Sigmoid colon (tissue), 7 donors: ENCODE data around the gene EXOSC2. TPM values are rescaled to one million over a fixed set of nuclear protein-coding genes. Genes with fewer than 3 reads are reported as not detected.

Experiments used
- DNase-seq: peaks from one replicate; pipeline ENCODE4 v3.0.0-alpha.2; 2019
- H3K27ac ChIP-seq, 4 donors: fragments of 200-600 bp; sonication (generic); one replicate each; pipeline ENCODE4 v1.5.1; 2016 to 2019; ENCODE audit warnings: mild to moderate bottlenecking in 1 of 4
- H3K27me3 ChIP-seq, 3 donors: fragments of 200-600 bp; sonication (generic); one replicate each; pipeline ENCODE4 v1.5.1; 2019; ENCODE audit warnings: mild to moderate bottlenecking in 1 of 3
- H3K36me3 ChIP-seq, 4 donors: fragments of 200-600 bp; sonication (generic); one replicate each; pipeline ENCODE4 v1.5.1; 2016 to 2019
- H3K4me1 ChIP-seq, 4 donors: fragments of 200-600 bp; sonication (generic); one replicate each; pipeline ENCODE4 v1.5.1; 2017 to 2019
- H3K4me3 ChIP-seq, 4 donors: fragments of 200-600 bp; sonication (generic); one replicate each; pipeline ENCODE4 v1.5.1; 2017 to 2019; ENCODE audit warnings: mild to moderate bottlenecking in 2 of 4, moderate library complexity in 1 of 4
- H3K9me3 ChIP-seq, 4 donors: fragments of 200-600 bp in 3 of 4; sonication (generic) in 3 of 4; one replicate each; pipeline versions ENCODE4 v1.5.1 to v1.6.1; 2013 to 2019
- CTCF ChIP-seq, 4 experiments: fragments of 450-650 bp in 3 of 4; fragments of 200-600 bp in 1 of 4; IDR thresholded peaks; one replicate each; pipeline ENCODE4 v1.5.1; 2016 to 2019; ENCODE audit warnings: antibody characterized with exemption in 4 of 4, mild to moderate bottlenecking in 3 of 4, moderate library complexity in 2 of 4
- EP300 ChIP-seq, 4 donors: sonication (generic); formaldehyde crosslinking; IDR thresholded peaks; one replicate each; pipeline ENCODE4 v1.6.1; 2017; ENCODE audit warnings: antibody characterized with exemption in 4 of 4
- POLR2A ChIP-seq, 2 donors: fragments of 450-650 bp; IDR thresholded peaks; one replicate each; pipeline ENCODE4 v1.6.1; 2016; ENCODE audit warnings: antibody characterized with exemption in 2 of 2, mild to moderate bottlenecking in 2 of 2, moderate library complexity in 2 of 2
- POLR2AphosphoS5 ChIP-seq, 4 donors: sonication (generic); formaldehyde crosslinking; IDR thresholded peaks; one replicate each; pipeline ENCODE4 v1.6.1; 2017; ENCODE audit warnings: antibody characterized with exemption in 4 of 4
- WGBS, 2 donors: extraction: QIAGEN DNeasy Blood & Tissue Kit; methylation state at CpG; one replicate each; pipeline ENCODE4 v1.1.7; 2013; 5-methylcytosine and 5-hydroxymethylcytosine counted together
- intact Hi-C: fragments of 100-400 bp; cut with DNase I; formaldehyde crosslinking; loops from one replicate; pipeline ENCODE4 v1.15.1; 2023
- polyA plus RNA-seq, 3 donors: library from polyadenylated mRNA; stranded (reverse); fragments of 200-250 nt; gene quantifications; one replicate each; pipeline ENCODE4 v1.2.3, GENCODE V29; 2013
- total RNA-seq, 4 donors: library from RNA; depleted of rRNA; stranded (reverse); fragments of >200 nt; gene quantifications; one replicate each; pipeline ENCODE4 v1.1.0, GENCODE V29; 2016
- donor health status: healthy with polysubstance abuse.
- donor health status: Bipolar disorder and iron deficiency.
- donor health status: healthy.

The EXOSC2 gene
- total and polyA plus RNA-seq, 7 donors, result 6.6 to 24.1 (median 12.5) TPM

GRCh38 chr9:130664251-130665028 lies 29.1 kb upstream of the EXOSC2 start, which contains the start of gene PRDM12:
TSS of gene PRDM12 (plus strand) at chr9:130664594. CDS start at chr9:130664654, 60 bp downstream.
- H3K9me3 ChIP-seq, result no peaks in the 10 kb centered on the region
- no peak for DNase-seq
- H3K4me1 ChIP-seq, result peaks cover 0 to 74% (median 73%) of the 10 kb centered on the region in 4 donors
- H3K36me3 ChIP-seq, result no peaks in the 10 kb centered on the region
- intact Hi-C loops, result no loop called here
- no peak for TF ChIP-seq CTCF (IDR thresholded peaks at IDR 0.05)
- no peak for TF ChIP-seq POLR2A (IDR thresholded peaks at IDR 0.05)
- H3K27ac ChIP-seq, result no peak within 1 kb of the TSS
- 5 to 10% methylated on average over 76 of the region's 76 CpGs for WGBS, 2 donors
- H3K27me3 ChIP-seq, result peaks cover 73 to 92% (median 84%) of the 10 kb centered on the region in 3 donors
- H3K4me3 ChIP-seq, result peak within 1 kb of the TSS in 2 of 4 donors; percentile 6 to 10

- H3K27me3 ChIP-seq, result peaks cover 68 to 86% (median 79%) of the 10 kb centered on the region in 3 donors
Measured at GRCh38 chr9:130665029-130665430, 28.6 kb upstream of the EXOSC2 start.

GRCh38 chr9:130665431-130666392 lies 27.9 kb upstream of the EXOSC2 start:
- 6 to 7% methylated on average over 61 of the region's 61 CpGs for WGBS, 2 donors
- TF ChIP-seq POLR2A (IDR thresholded peaks at IDR 0.05) (no peak), EP300 (IDR thresholded peaks at IDR 0.05) (no peak)
- Histone ChIP-seq H3K27me3 (peaks cover 62 to 80% (median 72%) of the 10 kb centered on the region in 3 donors), H3K27ac (no peak overlapping the region), H3K4me1 (peaks cover 0 to 61% (median 60%) of the 10 kb centered on the region in 4 donors), H3K9me3 (no peaks in the 10 kb centered on the region), H3K36me3 (no peaks in the 10 kb centered on the region), H3K4me3 (no peak overlapping the region)
- intact Hi-C loops, result no loop called here
- DNase-seq, result no peak

More at GRCh38 chr9:130665029-130665430, 28.6 kb upstream of the EXOSC2 start:
- Histone ChIP-seq H3K4me1 (peaks cover 0 to 68% (median 67%) of the 10 kb centered on the region in 4 donors), H3K4me3 (peak overlapping the region in 1 of 4 donors; percentile 4), H3K27ac (no peak overlapping the region), H3K9me3 (no peaks in the 10 kb centered on the region), H3K36me3 (no peaks in the 10 kb centered on the region)
- intact Hi-C loops, result no loop called here
- DNase-seq, result no peak
- WGBS, 2 donors, result 2 to 4% methylated on average over 25 to 26 of the region's 26 CpGs
- TF ChIP-seq CTCF (IDR thresholded peaks at IDR 0.05) (no peak), EP300 (IDR thresholded peaks at IDR 0.05) (no peak), POLR2AphosphoS5 (IDR thresholded peaks at IDR 0.05) (no peak), POLR2A (IDR thresholded peaks at IDR 0.05) (no peak)

- Histone ChIP-seq H3K4me3 (no peak overlapping the region), H3K4me1 (peaks cover 0 to 53% (median 52%) of the 10 kb centered on the region in 4 donors), H3K27me3 (peaks cover 53 to 71% (median 63%) of the 10 kb centered on the region in 3 donors), H3K36me3 (no peaks in the 10 kb centered on the region), H3K9me3 (no peaks in the 10 kb centered on the region), H3K27ac (no peak overlapping the region)
- 7 to 12% methylated on average over 60 of the region's 60 CpGs for WGBS, 2 donors
- TF ChIP-seq CTCF (IDR thresholded peaks at IDR 0.05), result no peak
- TF ChIP-seq EP300 (IDR thresholded peaks at IDR 0.05), result no peak
- TF ChIP-seq POLR2AphosphoS5 (IDR thresholded peaks at IDR 0.05), result no peak
- no peak for TF ChIP-seq POLR2A (IDR thresholded peaks at IDR 0.05)
- intact Hi-C loops, result no loop called here
- no peak for DNase-seq
Measured at GRCh38 chr9:130666393-130667119, 27.0 kb upstream of the EXOSC2 start.
